ENCODE measurements around the gene LHX2. TPM values are rescaled to one million over a fixed set of nuclear protein-coding genes. Genes with fewer than 3 reads are reported as not detected.
A peak's percentile ranks its signal among the peaks of the same experiment; 100 is the strongest.

The LHX2 gene
- total and polyA plus RNA-seq, 2 of the 13 experiments (the other 11 are each of a cell fraction or from before 2014, with no cell fraction given), result not detected

- FAIRE-seq (no peak), ATAC-seq (no peak), DNase-seq (ENCODE audit: low spot score) (no peak)
- Histone ChIP-seq H2AFZ (ENCODE audit: low read length) (no peak overlapping the region), H3K4me2 (ENCODE audit: low read depth, low read length) (no peak overlapping the region), H3K4me1 (ENCODE audit: insufficient read depth, low read length) (peaks cover 9% of the 10 kb centered on the region), H3K36me3 (replicated peaks in 1 of 2; ENCODE audit: control insufficient read depth in 1 of 2, insufficient read depth in 2 of 2, low read length in 2 of 2) (no peaks in the 10 kb centered on the region), H4K20me1 (ENCODE audit: insufficient read depth, low read length) (0 out of 2 replicates have a peak, but pooled peaks cover 4% of the 10 kb centered on the region), H3K27ac (ENCODE audit: extremely low read length, insufficient read depth, low read length) (no peak overlapping the region), H3K4me3 (replicated peaks in 1 of 3; ENCODE audit: insufficient read depth in 1 of 3, low read depth in 2 of 3, low read length in 3 of 3) (no peak overlapping the region), H3K9me3 (ENCODE audit: low read length) (no peaks in the 10 kb centered on the region), H3K9ac (ENCODE audit: insufficient read depth, low read depth, low read length) (no peak overlapping the region), H3K27me3 (ENCODE audit: control insufficient read depth in 1 of 2, insufficient read depth in 2 of 2, low read length in 2 of 2) (peaks cover 17 to 58% of the 10 kb centered on the region in 2 experiments), H3K79me2 (ENCODE audit: insufficient read depth, low read length) (no peaks in the 10 kb centered on the region)
- BruUV-seq (replicated peaks), result no TSS peak
- ChIA-PET POLR2A (no interaction called here), CTCF (ENCODE audit: low intra/inter-chr PET ratio, low total read pairs) (no interaction called here)
- in situ Hi-C loops (cut with HindIII; ENCODE audit: extremely low pct_ligation_motif_present, low pct_unique_long_range_greater_than_20kb), result no loop called here
- intact Hi-C loops (cut with micrococcal nuclease; ENCODE audit: unreplicated experiment), result no loop called here
- 0% methylated on average over 2 of the region's 2 CpGs for WGBS (ENCODE audit: low lambda C conversion rate)
- TF ChIP-seq GLI4 (CRISPR knock-in tag; IDR thresholded peaks at IDR 0.05; ENCODE audit: borderline replicate concordance) (no peak), ZNF629 (CRISPR knock-in tag; conservative IDR thresholded peaks at IDR 0.05) (peak; percentile 63)
These were observed 12.5 kb downstream of the LHX2 start for GRCh38 chr9:124024107-124024506.

- FAIRE-seq, result no peak
- no TSS peak for BruUV-seq (replicated peaks)
These were observed 18.0 kb downstream of the LHX2 start for GRCh38 chr9:124029617-124030016.

More at GRCh38 chr9:124029617-124030016, 18.0 kb downstream of the LHX2 start:
- POLR2A ChIA-PET, result no interaction called here
- H2AFZ ChIP-seq (ENCODE audit: low read length), result no peak overlapping the region
- H3K4me2 ChIP-seq (ENCODE audit: low read depth, low read length), result no peak overlapping the region
- 0 out of 2 replicates have a peak, but pooled peaks cover 9% of the 10 kb centered on the region for H3K4me1 ChIP-seq (ENCODE audit: insufficient read depth, low read length)
- WGBS (ENCODE audit: low lambda C conversion rate), result 20% methylated on average over 7 of the region's 12 CpGs
- no peaks in the 10 kb centered on the region for H3K79me2 ChIP-seq (ENCODE audit: insufficient read depth, low read length)
- no peak overlapping the region for H3K9ac ChIP-seq (ENCODE audit: insufficient read depth, low read depth, low read length)
- no peak overlapping the region for H3K4me3 ChIP-seq (replicated peaks in 1 of 3; ENCODE audit: insufficient read depth in 1 of 3, low read depth in 2 of 3, low read length in 3 of 3)
- CTCF ChIA-PET (ENCODE audit: low intra/inter-chr PET ratio, low total read pairs), result no interaction called here
- in situ Hi-C loops (cut with HindIII; ENCODE audit: extremely low pct_ligation_motif_present, low pct_unique_long_range_greater_than_20kb), result loop anchor here (25.0 kb wide), 1 partner anchor 617 kb away; no protein-coding TSS in a partner anchor
- no peaks in the 10 kb centered on the region for H4K20me1 ChIP-seq (ENCODE audit: insufficient read depth, low read length)
- H3K36me3 ChIP-seq (replicated peaks in 1 of 2; ENCODE audit: control insufficient read depth in 1 of 2, insufficient read depth in 2 of 2, low read length in 2 of 2), result no peaks in the 10 kb centered on the region
- H3K9me3 ChIP-seq (ENCODE audit: low read length), result no peaks in the 10 kb centered on the region
- DNase-seq (ENCODE audit: low spot score) (no peak), ATAC-seq (peak; percentile 45)
- intact Hi-C loops (cut with micrococcal nuclease; ENCODE audit: unreplicated experiment), result no loop called here
- no peak overlapping the region for H3K27ac ChIP-seq (ENCODE audit: extremely low read length, insufficient read depth, low read length)
- TF ChIP-seq RELA (CRISPR knock-in tag; IDR thresholded peaks at IDR 0.05) (no peak), CHD4 (IDR thresholded peaks at IDR 0.05; ENCODE audit: borderline replicate concordance, low read length) (no peak), ZNF510 (CRISPR knock-in tag; IDR thresholded peaks at IDR 0.05; ENCODE audit: low read depth) (no peak), ATF3 (CRISPR knock-in tag; IDR thresholded peaks at IDR 0.05) (no peak), ZNF503 (CRISPR knock-in tag; IDR thresholded peaks at IDR 0.05) (no peak), BCL3 (CRISPR knock-in tag; IDR thresholded peaks at IDR 0.05) (no peak)
- peaks cover 4 to 60% of the 10 kb centered on the region in 2 experiments; a peak in 4 of 5 replicates for H3K27me3 ChIP-seq (ENCODE audit: control insufficient read depth in 1 of 2, insufficient read depth in 2 of 2, low read length in 2 of 2)

Measured in HepG2 (cell line).